ENCODE measurements around the gene ITCH. TPM values are rescaled to one million over a fixed set of nuclear protein-coding genes. Genes with fewer than 3 reads are reported as not detected.
A peak's percentile ranks its signal among the peaks of the same experiment; 100 is the strongest.

The ITCH gene
- total and polyA plus RNA-seq, 7 experiments from 2014 or later = 14.6 to 70.4 (median 58.9) TPM

GRCh38 chr20:34560614-34561013 lies 197.5 kb downstream of the ITCH start:
- Mint-ChIP-seq H3K27me3 (no peaks in the 10 kb centered on the region), H3K9me3 (peaks cover 0 to 2% (median 0%) of the 10 kb centered on the region in 11 donors), H3K4me1 (peaks cover 8 to 15% (median 13%) of the 10 kb centered on the region in 7 donors), H3K4me3 (peak overlapping the region in 3 of 10 donors; percentile 13 to 58 (median 58)), H3K36me3 (peaks cover 0 to 3% (median 0%) of the 10 kb centered on the region in 5 donors), H3K27ac (peak overlapping the region in 7 of 9 donors; percentile 69 to 94 (median 77))
- CTCF ChIA-PET = no interaction called here
- Histone ChIP-seq H3K9me3 (ENCODE audit: control insufficient read depth in 2 of 3, low read length in 3 of 3) (no peaks in the 10 kb centered on the region), H3K36me3 (ENCODE audit: control insufficient read depth in 2 of 3, insufficient read depth in 3 of 3, low read length in 3 of 3) (no peaks in the 10 kb centered on the region), H3K27ac (ENCODE audit: low read depth, low read length) (peak overlapping the region; percentile 97), H3K4me3 (ENCODE audit: low read length) (no peak overlapping the region), H3K27me3 (ENCODE audit: control insufficient read depth in 2 of 2, insufficient read depth in 2 of 2, low read length in 2 of 2) (no peaks in the 10 kb centered on the region), H3K4me1 (ENCODE audit: control insufficient read depth in 2 of 2, insufficient read depth in 2 of 2, low read length in 2 of 2) (peaks cover 4 to 8% of the 10 kb centered on the region in 2 donors)
- DNase-seq (peak in 1 of 9 donors; percentile 9), ATAC-seq (no peak)
- intact Hi-C loops (cut with micrococcal nuclease) = loop anchor here in 1 of 2 donors (1.0 kb wide), 1 partner anchor 44 kb away; the partner anchor contains the start of gene DYNLRB1
- POLR2A ChIA-PET = no interaction called here

Small RNAs within 50 kb of the gene (microRNA-seq; reads per million reads assigned to microRNA genes)
- gene MIR644A (ENCODE audit: borderline microRNAs expressed) = not detected

Other genes with a start within 250 kb of the ITCH start
- not detected for gene ASIP, start 121.8 kb upstream of the ITCH start, total RNA-seq
- gene ASIP, start 121.8 kb upstream of the ITCH start, polyA plus RNA-seq = not detected
- 10 to 100 TPM; 19.1 to 62.9 (median 23.7) TPM for gene AHCY, start 59.9 kb upstream of the ITCH start, total RNA-seq
- gene AHCY, start 59.9 kb upstream of the ITCH start, polyA plus RNA-seq = 10 to 100 TPM; 27.3 to 29.9 TPM
- 10 to 100 TPM; 45.9 to 91.9 (median 60.7) TPM for gene DYNLRB1, start 153.1 kb downstream of the ITCH start, total RNA-seq
- 100 to 1,000 TPM; 246 to 275 TPM for gene DYNLRB1, start 153.1 kb downstream of the ITCH start, polyA plus RNA-seq
- gene MAP1LC3A, start 195.4 kb downstream of the ITCH start, total RNA-seq = 10 to 100 TPM in 1 of 5 experiments, 1 to 10 TPM in 2, under 1 TPM in 2; 0.60 to 10.3 (median 6.3) TPM
- 1 to 10 TPM; 1.1 to 1.7 TPM for gene MAP1LC3A, start 195.4 kb downstream of the ITCH start, polyA plus RNA-seq

Data from naive thymus-derived CD4-positive, alpha-beta T cell (primary cell).